Transverse colon (tissue), 4 donors: ENCODE measurements around the gene WDR86. TPM values are rescaled to one million over a fixed set of nuclear protein-coding genes. Genes with fewer than 3 reads are reported as not detected.

Experiments
- DNase-seq: peaks from one replicate; pipeline ENCODE4 v3.0.0-alpha.2; 2019
- H3K27ac ChIP-seq, 4 donors: fragments of 200-600 bp; sonication (generic); 2 replicates each; pipeline ENCODE4 v1.5.1; 2016 to 2018; ENCODE audit warnings: inconsistent platforms in 4 of 4
- H3K27me3 ChIP-seq: fragments of 200-600 bp; sonication (generic); 2 replicates; pipeline ENCODE4 v1.5.1; 2017; ENCODE audit warnings: inconsistent platforms
- H3K36me3 ChIP-seq, 4 donors: fragments of 200-600 bp; sonication (generic); 2 replicates each; pipeline ENCODE4 v1.5.1; 2017 to 2019; ENCODE audit warnings: inconsistent platforms in 4 of 4
- H3K4me1 ChIP-seq, 4 donors: fragments of 200-600 bp; sonication (generic); 2 replicates each; pipeline ENCODE4 v1.5.1; 2017 to 2020; ENCODE audit warnings: inconsistent platforms in 4 of 4
- H3K4me3 ChIP-seq, 4 donors: fragments of 200-600 bp; sonication (generic); 1 replicate in 1 of 4; 2 replicates in 3 of 4; pipeline versions ENCODE4 v1.5.1 to v1.6.1; 2017 to 2019; ENCODE audit warnings: inconsistent platforms in 4 of 4
- H3K9me3 ChIP-seq, 2 donors: fragments of 200-600 bp; sonication (generic); 2 replicates each; pipeline ENCODE4 v1.5.1; 2017 to 2019; ENCODE audit warnings: inconsistent platforms in 2 of 2
- EP300 ChIP-seq: sonication (generic); formaldehyde crosslinking; IDR thresholded peaks from one replicate; pipeline ENCODE4 v1.6.1; 2017; ENCODE audit warnings: antibody characterized with exemption, low read depth
- POLR2A ChIP-seq: fragments of 450-650 bp; IDR thresholded peaks from one replicate; pipeline ENCODE4 v1.6.1; 2016; ENCODE audit warnings: antibody characterized with exemption, mild to moderate bottlenecking, moderate library complexity
- POLR2AphosphoS5 ChIP-seq, 3 donors: sonication (generic); formaldehyde crosslinking; IDR thresholded peaks; one replicate each; pipeline ENCODE4 v1.6.1; 2016; ENCODE audit warnings: antibody characterized with exemption in 3 of 3
- WGBS, 2 donors: methylation state at CpG; one replicate each; pipeline ENCODE4 v1.1.5; 2018; ENCODE audit warnings: low coverage in 1 of 2; 5-methylcytosine and 5-hydroxymethylcytosine counted together
- in situ Hi-C, 4 donors: fragments of 200-750 bp; cut with MboI; loops; one replicate each; pipeline versions ENCODE4 v1.15.0 to v1.15.1; 2017; ENCODE audit warnings: low sequenced_read_pairs in 3 of 4, low pct_ligation_motif_present in 1 of 4, low pct_unique_long_range_greater_than_20kb in 1 of 4
- intact Hi-C: fragments of 100-400 bp; cut with DNase I; formaldehyde crosslinking; loops from one replicate; pipeline ENCODE4 v1.15.1; 2023; ENCODE audit warnings: low total_unique reads
- total RNA-seq, 4 donors: library from RNA; depleted of rRNA; stranded (reverse); fragments of >200 nt; gene quantifications; one replicate each; pipeline ENCODE4 v1.1.0, GENCODE V29; 2016
- TF ChIP-seq, protein P1 (sequence below), 5 experiments: fragments of 200-600 bp in 3 of 5; fragments of 450-650 bp in 2 of 5; sonication (generic) in 3 of 5; IDR thresholded peaks; 1 replicate in 2 of 5; 2 replicates in 3 of 5; pipeline ENCODE4 v1.5.1; 2016 to 2017; ENCODE audit warnings: antibody characterized with exemption in 5 of 5, inconsistent platforms in 3 of 5, mild to moderate bottlenecking in 2 of 5, moderate library complexity in 1 of 5

Gene WDR86
- total RNA-seq, 4 donors from 2014 or later, result 2.8 to 33.3 (median 7.1) TPM

DNA sequence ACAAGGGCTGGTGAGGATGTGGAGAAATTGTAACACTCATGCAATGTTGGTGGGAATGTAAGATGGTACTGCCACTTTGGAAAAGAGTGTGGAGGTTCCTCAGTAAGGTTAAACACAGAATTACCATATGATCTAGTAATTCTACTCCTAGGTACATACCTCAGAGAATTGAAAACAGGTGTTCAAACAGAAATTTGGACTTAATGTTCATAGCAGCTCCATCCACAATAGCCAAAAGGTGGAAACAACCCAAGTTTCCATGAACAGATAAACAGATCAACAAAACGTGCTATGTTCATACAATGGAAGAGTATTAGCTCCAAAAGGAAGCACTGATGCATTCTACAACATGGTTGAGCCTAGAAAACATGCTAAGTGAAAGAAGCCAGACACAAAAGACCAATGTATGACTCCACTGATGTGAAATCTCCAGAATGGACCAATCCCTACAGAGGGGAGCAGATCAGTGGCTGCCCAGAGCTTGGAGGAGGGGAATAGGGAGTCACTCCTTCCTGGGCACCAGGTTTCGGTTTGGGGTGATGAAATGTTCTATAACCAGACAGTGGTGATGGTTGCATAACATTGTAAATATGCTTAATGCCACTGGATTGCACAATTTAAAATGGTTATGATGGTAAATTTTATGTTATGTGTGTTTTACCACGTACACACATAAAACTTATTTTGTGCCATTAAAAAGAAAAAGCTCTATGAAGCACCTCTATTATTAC lies 5.7 kb upstream of the WDR86 start:
- peaks cover 36% of the 10 kb centered on the region for H3K27me3 ChIP-seq
- H3K4me3 ChIP-seq, result no peak overlapping the region
- H3K36me3 ChIP-seq, result no peaks in the 10 kb centered on the region
- peaks cover 0 to 1% (median 0%) of the 10 kb centered on the region in 4 donors for H3K4me1 ChIP-seq
- intact Hi-C loops (no loop called here), in situ Hi-C loops (no loop called here)
- peaks cover 0 to 7% of the 10 kb centered on the region in 2 donors for H3K9me3 ChIP-seq
- TF ChIP-seq POLR2A (no peak), POLR2AphosphoS5 (IDR thresholded peaks at IDR 0.05) (no peak), EP300 (no peak)
- TF ChIP-seq, protein P1, sequence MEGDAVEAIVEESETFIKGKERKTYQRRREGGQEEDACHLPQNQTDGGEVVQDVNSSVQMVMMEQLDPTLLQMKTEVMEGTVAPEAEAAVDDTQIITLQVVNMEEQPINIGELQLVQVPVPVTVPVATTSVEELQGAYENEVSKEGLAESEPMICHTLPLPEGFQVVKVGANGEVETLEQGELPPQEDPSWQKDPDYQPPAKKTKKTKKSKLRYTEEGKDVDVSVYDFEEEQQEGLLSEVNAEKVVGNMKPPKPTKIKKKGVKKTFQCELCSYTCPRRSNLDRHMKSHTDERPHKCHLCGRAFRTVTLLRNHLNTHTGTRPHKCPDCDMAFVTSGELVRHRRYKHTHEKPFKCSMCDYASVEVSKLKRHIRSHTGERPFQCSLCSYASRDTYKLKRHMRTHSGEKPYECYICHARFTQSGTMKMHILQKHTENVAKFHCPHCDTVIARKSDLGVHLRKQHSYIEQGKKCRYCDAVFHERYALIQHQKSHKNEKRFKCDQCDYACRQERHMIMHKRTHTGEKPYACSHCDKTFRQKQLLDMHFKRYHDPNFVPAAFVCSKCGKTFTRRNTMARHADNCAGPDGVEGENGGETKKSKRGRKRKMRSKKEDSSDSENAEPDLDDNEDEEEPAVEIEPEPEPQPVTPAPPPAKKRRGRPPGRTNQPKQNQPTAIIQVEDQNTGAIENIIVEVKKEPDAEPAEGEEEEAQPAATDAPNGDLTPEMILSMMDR (IDR thresholded peaks at IDR 0.05), result no peak
- 6 to 37% methylated on average over 2 to 3 of the region's 3 CpGs for WGBS, 2 donors
- no peak overlapping the region for H3K27ac ChIP-seq
- no peak for DNase-seq

DNA sequence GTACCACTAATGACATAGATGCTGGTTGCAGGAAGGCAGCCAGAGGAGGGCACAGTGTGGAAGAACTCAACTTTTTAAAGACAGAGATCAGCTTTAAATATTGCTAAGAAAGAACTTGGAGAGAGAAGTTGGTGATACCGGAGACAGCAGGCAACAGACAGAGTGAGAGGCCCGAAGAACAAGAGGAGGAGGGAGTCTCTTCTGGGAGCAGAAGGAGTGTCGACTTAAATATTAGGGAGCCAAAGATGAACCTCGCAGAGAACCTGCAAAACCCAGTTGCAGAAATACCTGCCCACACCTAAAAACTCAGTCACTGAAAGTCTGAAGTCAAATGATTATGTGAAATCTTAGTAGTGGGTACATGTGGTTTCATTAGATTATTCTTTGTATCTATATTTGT lies 3.4 kb upstream of the WDR86 start:
- Histone ChIP-seq H3K4me3 (no peak overlapping the region), H3K27me3 (peaks cover 59% of the 10 kb centered on the region), H3K9me3 (no peaks in the 10 kb centered on the region), H3K4me1 (peaks cover 10 to 19% (median 17%) of the 10 kb centered on the region in 4 donors), H3K36me3 (no peaks in the 10 kb centered on the region), H3K27ac (no peak overlapping the region)
- intact Hi-C loops, result no loop called here
- 84 to 91% methylated on average over 4 of the region's 4 CpGs for WGBS, 2 donors
- in situ Hi-C loops, result no loop called here
- TF ChIP-seq, protein P1 (IDR thresholded peaks at IDR 0.05), result no peak
- TF ChIP-seq POLR2AphosphoS5 (IDR thresholded peaks at IDR 0.05) (no peak), EP300 (no peak)
- DNase-seq, result no peak

DNA sequence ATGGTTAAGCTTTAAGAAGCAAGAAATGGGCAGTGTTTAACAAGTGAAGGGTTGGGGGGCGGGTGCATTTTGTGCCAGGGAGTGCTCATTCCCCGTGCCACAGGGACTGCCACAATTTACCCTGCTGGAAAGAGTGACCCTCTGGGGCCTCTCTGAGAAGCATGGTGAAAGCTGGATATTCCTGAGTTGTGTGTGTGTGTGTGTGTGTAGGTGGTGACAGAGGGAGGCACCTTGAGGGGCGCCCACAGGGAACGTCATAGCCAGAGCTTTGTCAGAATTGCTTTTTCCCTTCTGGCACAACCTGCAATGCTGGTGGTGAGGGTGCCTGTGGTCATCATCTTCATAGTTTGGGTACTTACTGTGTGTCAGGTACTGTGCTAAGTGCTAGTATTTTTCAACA lies 2.5 kb upstream of the WDR86 start:
- intact Hi-C loops, result no loop called here
- Histone ChIP-seq H3K9me3 (no peaks in the 10 kb centered on the region), H3K27ac (no peak overlapping the region), H3K36me3 (no peaks in the 10 kb centered on the region), H3K27me3 (peaks cover 65% of the 10 kb centered on the region), H3K4me1 (peaks cover 10 to 19% (median 17%) of the 10 kb centered on the region in 4 donors), H3K4me3 (no peak overlapping the region)
- in situ Hi-C loops, result no loop called here
- no peak for DNase-seq
- 68 to 93% methylated on average over 2 to 4 of the region's 4 CpGs for WGBS, 2 donors
- TF ChIP-seq POLR2A (no peak), POLR2AphosphoS5 (IDR thresholded peaks at IDR 0.05) (no peak), EP300 (no peak)
- TF ChIP-seq, protein P1 (IDR thresholded peaks at IDR 0.05), result no peak

DNA sequence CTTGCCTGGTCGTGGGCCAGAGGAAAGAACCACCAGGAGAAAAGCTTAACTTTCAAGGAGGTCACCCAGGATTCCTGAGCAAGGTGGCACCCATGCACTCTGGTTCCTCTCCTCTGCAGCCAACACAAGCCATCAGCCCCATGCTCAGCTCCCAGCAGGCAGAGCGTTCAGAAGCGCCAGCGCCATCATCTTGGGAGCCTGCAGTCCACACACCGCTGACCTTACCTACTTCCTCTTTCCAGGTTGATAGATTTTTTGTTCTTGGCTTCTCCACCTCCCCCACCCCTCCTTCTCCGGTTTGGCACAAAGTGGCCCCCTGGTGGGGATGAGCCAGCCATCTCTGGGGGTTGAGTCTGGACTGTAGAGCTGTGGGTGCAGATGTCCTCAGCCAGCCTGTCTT lies 1.7 kb upstream of the WDR86 start:
- in situ Hi-C loops, result no loop called here

More for the DNA sequence above, 1.7 kb upstream of the WDR86 start:
- peaks cover 10 to 19% (median 17%) of the 10 kb centered on the region in 4 donors for H3K4me1 ChIP-seq
- peaks cover 65% of the 10 kb centered on the region for H3K27me3 ChIP-seq
- no peak for DNase-seq
- TF ChIP-seq, protein P1 (IDR thresholded peaks at IDR 0.05), result no peak
- no peak for TF ChIP-seq POLR2A
- no peak for TF ChIP-seq EP300
- no peaks in the 10 kb centered on the region for H3K9me3 ChIP-seq
- intact Hi-C loops, result no loop called here
- WGBS, 2 donors, result 62% methylated on average over 6 of the region's 6 CpGs; no CpG with 5 or more reads in 1 of the 2 donors
- no peak overlapping the region for H3K4me3 ChIP-seq
- H3K27ac ChIP-seq, result no peak overlapping the region
- no peaks in the 10 kb centered on the region for H3K36me3 ChIP-seq
